ENCODE measurements around the gene MATCAP1. TPM values are rescaled to one million over a fixed set of nuclear protein-coding genes. Genes with fewer than 3 reads are reported as not detected.

The MATCAP1 gene
- total and polyA plus RNA-seq, 2 of the 8 experiments (the other 6 are each of a cell fraction or from before 2014, with no cell fraction given), result 22.9 to 27.5 TPM

DNA sequence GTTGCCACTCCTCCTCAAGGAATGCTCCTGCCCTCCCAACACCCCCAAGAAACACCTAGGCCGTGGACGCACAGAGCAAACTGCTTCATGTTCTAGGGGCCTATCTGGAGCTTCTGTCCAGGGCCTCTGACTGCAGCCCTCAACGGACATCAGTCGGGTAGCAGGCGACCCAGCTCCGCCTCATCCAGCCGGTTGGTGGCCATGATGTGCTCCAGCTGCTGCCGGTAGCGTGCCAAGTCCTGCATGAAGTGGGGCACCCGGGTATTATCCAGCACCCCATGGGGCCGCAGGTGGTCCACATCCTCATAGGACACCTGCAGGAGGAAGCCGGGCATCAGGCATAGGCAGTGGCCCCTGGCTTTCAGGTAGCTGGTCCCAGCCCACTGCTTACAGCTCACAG lies 7.1 kb downstream of the MATCAP1 start (continued):
- TF ChIP-seq ZNF274 (IDR thresholded peaks at IDR 0.05; ENCODE audit: borderline replicate concordance, extremely low read depth, low read length) (no peak), RAD21 (IDR thresholded peaks at IDR 0.05 in 1 of 2, conservative IDR thresholded peaks at IDR 0.05 in 1 of 2; ENCODE audit: low read depth in 2 of 2, low read length in 2 of 2) (no peak), SIX5 (IDR thresholded peaks at IDR 0.05; ENCODE audit: low read depth, low read length) (no peak), GTF2F1 (IDR thresholded peaks at IDR 0.05; ENCODE audit: borderline replicate concordance, low read depth, low read length) (no peak)
